Liver (tissue), 9 donors: ENCODE results near the gene PDZK1. TPM values are rescaled to one million over a fixed set of nuclear protein-coding genes. Genes with fewer than 3 reads are reported as not detected.

Experiments
- DNase-seq: peaks from one replicate; pipeline ENCODE4 v3.0.0-alpha.2; 2017; ENCODE audit warnings: low spot score
- H3K27ac ChIP-seq, 2 donors: one replicate each; pipeline ENCODE4 v1.7.0; 2013; ENCODE audit warnings: inconsistent platforms in 2 of 2, low read length in 2 of 2, control low read depth in 1 of 2, low read depth in 1 of 2, mild to moderate bottlenecking in 1 of 2
- H3K27me3 ChIP-seq, 4 donors: one replicate each; pipeline versions ENCODE4 v1.6.1 to v1.7.0; 2013; ENCODE audit warnings: low read length in 3 of 4, inconsistent platforms in 1 of 4, mild to moderate bottlenecking in 1 of 4, moderate library complexity in 1 of 4; ENCODE audit not compliant: control insufficient read depth in 4 of 4, insufficient read depth in 4 of 4
- H3K36me3 ChIP-seq, 4 donors: one replicate each; pipeline versions ENCODE4 v1.6.1 to v1.7.0; 2013; ENCODE audit warnings: low read length in 3 of 4, mild to moderate bottlenecking in 3 of 4, low read depth in 1 of 4, moderate library complexity in 1 of 4; ENCODE audit not compliant: control insufficient read depth in 4 of 4, insufficient read depth in 3 of 4
- H3K4me1 ChIP-seq, 4 donors: one replicate each; pipeline versions ENCODE4 v1.6.1 to v1.7.0; 2013; ENCODE audit warnings: low read length in 3 of 4, mild to moderate bottlenecking in 3 of 4, moderate library complexity in 1 of 4; ENCODE audit not compliant: control insufficient read depth in 4 of 4, insufficient read depth in 4 of 4
- H3K4me3 ChIP-seq, 3 donors: one replicate each; pipeline versions ENCODE4 v1.6.1 to v1.7.0; 2013; ENCODE audit warnings: low read length in 3 of 3, control low read depth in 1 of 3, low read depth in 1 of 3, mild to moderate bottlenecking in 1 of 3
- H3K9ac ChIP-seq, 2 donors: one replicate each; pipeline ENCODE4 v1.7.0; 2013; ENCODE audit warnings: low read length in 2 of 2, mild to moderate bottlenecking in 2 of 2, moderate library complexity in 2 of 2, control low read depth in 1 of 2, low read depth in 1 of 2
- H3K9me3 ChIP-seq, 4 donors: one replicate each; pipeline versions ENCODE4 v1.6.1 to v1.7.0; 2013; ENCODE audit warnings: low read length in 3 of 4; ENCODE audit not compliant: control insufficient read depth in 4 of 4
- ATF3 ChIP-seq: IDR thresholded peaks from 2 replicates; pipeline ENCODE4 v1.6.1; 2016; ENCODE audit warnings: antibody characterized with exemption
- EGR1 ChIP-seq, 2 donors: IDR thresholded peaks; 2 replicates each; pipeline ENCODE4 v1.6.1; 2016 to 2018; ENCODE audit warnings: antibody characterized with exemption in 2 of 2, low read depth in 2 of 2
- FOXA2 ChIP-seq: IDR thresholded peaks from 2 replicates; pipeline ENCODE4 v1.6.1; 2016; ENCODE audit warnings: antibody characterized with exemption
- HNF4G ChIP-seq: IDR thresholded peaks from 2 replicates; pipeline ENCODE4 v1.6.1; 2016; ENCODE audit warnings: antibody characterized with exemption
- RAD21 ChIP-seq, 2 donors: IDR thresholded peaks; 2 replicates each; pipeline ENCODE4 v1.6.1; 2016; ENCODE audit warnings: antibody characterized with exemption in 2 of 2, mild to moderate bottlenecking in 2 of 2
- REST ChIP-seq: IDR thresholded peaks from 2 replicates; pipeline ENCODE4 v1.6.1; 2016; ENCODE audit warnings: antibody characterized with exemption, mild to moderate bottlenecking
- RXRA ChIP-seq, 2 donors: IDR thresholded peaks; 2 replicates each; pipeline ENCODE4 v1.6.1; 2017 to 2018; ENCODE audit warnings: antibody characterized with exemption in 2 of 2, mild to moderate bottlenecking in 1 of 2
- SP1 ChIP-seq: IDR thresholded peaks from 2 replicates; pipeline ENCODE4 v1.6.1; 2018; ENCODE audit warnings: antibody characterized with exemption, mild to moderate bottlenecking
- TAF1 ChIP-seq: conservative IDR thresholded peaks from 2 replicates; pipeline ENCODE4 v1.6.1; 2016; ENCODE audit warnings: antibody characterized with exemption, mild to moderate bottlenecking
- YY1 ChIP-seq: IDR thresholded peaks from 2 replicates; pipeline ENCODE4 v1.6.1; 2016; ENCODE audit warnings: antibody characterized with exemption, mild to moderate bottlenecking
- WGBS: extraction: QIAGEN DNeasy Blood & Tissue Kit; methylation state at CpG from one replicate; pipeline ENCODE4 v1.1.7; 2013; 5-methylcytosine and 5-hydroxymethylcytosine counted together
- polyA plus RNA-seq, 2 donors: library from polyadenylated mRNA; stranded (reverse) in 1 of 2; unstranded in 1 of 2; fragments of 200-250 nt in 1 of 2; fragments of >200 nt in 1 of 2; fragmentation: Nextera tagmentation in 1 of 2; extraction: Ambion mirVana in 1 of 2; gene quantifications; one replicate each; pipeline versions ENCODE4 v1.2.1 to v1.2.3, GENCODE V29; 2013 to 2015
- total RNA-seq, 2 donors: library from RNA; depleted of rRNA; stranded (reverse); fragments of >200 nt; gene quantifications; one replicate each; pipeline ENCODE4 v1.2.3, GENCODE V29; 2014
- donor health status: healthy.
- donor health status: healthy.
- donor health status: healthy.
- donor health status: healthy.
- donor health status: healthy.

Gene PDZK1
- total and polyA plus RNA-seq, 4 donors: 40.5 to 85.4 (median 60.6) TPM

GRCh38 chr1:145708063-145708462, 895 bp upstream of the PDZK1 start:
- peaks cover 10 to 82% (median 58%) of the 10 kb centered on the region in 4 donors for H3K4me1 ChIP-seq
- TF ChIP-seq REST (no peak), TAF1 (no peak), RXRA (IDR thresholded peaks at IDR 0.05) (peak in 1 of 2 donors; percentile 11), SP1 (no peak)
- H3K9me3 ChIP-seq: no peaks in the 10 kb centered on the region
- H3K4me3 ChIP-seq: no peak overlapping the region
- DNase-seq: no peak
- WGBS: 45% methylated on average over 7 of the region's 7 CpGs
- peak overlapping the region; percentile 13 to 57 for H3K9ac ChIP-seq
- no peaks in the 10 kb centered on the region for H3K36me3 ChIP-seq
- H3K27me3 ChIP-seq: no peaks in the 10 kb centered on the region
- peak overlapping the region; percentile 93 to 96 for H3K27ac ChIP-seq

- H3K4me3 ChIP-seq: peak overlapping the region in 2 of 3 donors; percentile 70 to 74
Measured at GRCh38 chr1:145706086-145706664, 993 bp downstream of the PDZK1 start.

More at GRCh38 chr1:145706086-145706664, 993 bp downstream of the PDZK1 start:
- H3K9me3 ChIP-seq: no peaks in the 10 kb centered on the region
- peaks cover 10 to 76% (median 51%) of the 10 kb centered on the region in 4 donors for H3K4me1 ChIP-seq
- H3K27ac ChIP-seq: peak overlapping the region; percentile 93 to 96
- no peaks in the 10 kb centered on the region for H3K36me3 ChIP-seq
- H3K27me3 ChIP-seq: no peaks in the 10 kb centered on the region
- H3K9ac ChIP-seq: peak overlapping the region; percentile 42 to 87
- WGBS: 32% methylated on average over 2 of the region's 2 CpGs
- no peak for TF ChIP-seq SP1
- TF ChIP-seq TAF1: no peak
- TF ChIP-seq YY1: no peak
- TF ChIP-seq HNF4G: no peak
- TF ChIP-seq REST: no peak
- no peak for TF ChIP-seq ATF3
- no peak for TF ChIP-seq EGR1 (IDR thresholded peaks at IDR 0.05; ENCODE audit: low read depth in 2 of 2)
- TF ChIP-seq FOXA2: no peak
- no peak for TF ChIP-seq RAD21 (IDR thresholded peaks at IDR 0.05)
- TF ChIP-seq RXRA (IDR thresholded peaks at IDR 0.05): no peak
- no peak for DNase-seq
